GM20000 (cell line): ENCODE data around the gene BCL2L15.
A peak's percentile ranks its signal among the peaks of the same experiment; 100 is the strongest.

Source experiments
- DNase-seq: peaks from one replicate; pipeline ENCODE4 v3.0.0; 2012; ENCODE audit warnings: low spot score
- CTCF ChIP-seq: IDR thresholded peaks from 2 replicates; pipeline ENCODE4 v1.5.1; 2012; ENCODE audit warnings: mild to moderate bottlenecking, control low read depth; ENCODE audit errors: extremely low read depth, missing control alignments

The BCL2L15 gene

GRCh38 chr1:113930499-113931161 is 43.2 kb upstream of the BCL2L15 start:
- DNase-seq: peak; percentile 65
- no peak for TF ChIP-seq CTCF

DNA sequence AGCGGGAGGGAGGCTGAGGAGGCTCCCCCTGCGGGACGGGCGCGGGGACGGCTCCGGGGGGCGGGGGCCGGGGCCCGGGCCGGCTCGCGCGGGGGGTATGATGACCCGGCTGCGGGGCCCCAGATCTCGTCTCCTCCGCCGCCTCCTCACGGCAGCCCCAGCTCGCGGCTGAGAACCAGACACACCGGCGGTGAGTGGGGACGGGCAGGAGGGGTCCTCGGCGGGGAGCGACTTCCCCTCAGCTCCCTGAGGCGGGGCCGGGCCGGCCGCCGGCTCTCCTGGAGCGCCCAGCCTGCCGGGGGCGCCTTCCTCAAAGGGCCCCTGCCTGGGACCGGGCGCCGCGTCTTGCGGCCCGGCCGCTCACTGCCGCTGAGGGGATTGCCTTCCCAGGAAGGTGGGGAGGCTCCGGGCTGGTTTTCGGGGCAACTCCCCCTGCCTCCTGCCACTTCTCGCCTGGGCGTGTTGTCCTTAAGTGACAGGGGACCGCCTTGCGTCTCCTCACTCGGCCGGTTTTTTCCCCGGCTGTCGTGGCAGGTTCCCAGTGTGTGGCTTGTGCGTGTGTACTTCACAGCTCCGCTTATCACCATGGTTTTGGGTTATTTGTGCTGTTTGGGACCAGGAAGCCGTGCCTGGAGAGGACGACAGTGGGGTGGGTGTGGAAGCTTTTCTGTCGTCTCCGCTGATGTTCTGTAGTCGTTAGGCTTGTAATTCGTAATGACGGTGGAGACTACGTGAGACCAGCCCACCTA is 42.5 kb upstream of the BCL2L15 start:
- peak; percentile 75 for DNase-seq
- TF ChIP-seq CTCF: peak; percentile 21

GRCh38 chr1:113928941-113929749 is 41.8 kb upstream of the BCL2L15 start, which contains the start of gene HIPK1:
Gene HIPK1 (plus strand): TSS chr1:113929324.
- peak; percentile 92 for DNase-seq
- TF ChIP-seq CTCF: no peak

DNA sequence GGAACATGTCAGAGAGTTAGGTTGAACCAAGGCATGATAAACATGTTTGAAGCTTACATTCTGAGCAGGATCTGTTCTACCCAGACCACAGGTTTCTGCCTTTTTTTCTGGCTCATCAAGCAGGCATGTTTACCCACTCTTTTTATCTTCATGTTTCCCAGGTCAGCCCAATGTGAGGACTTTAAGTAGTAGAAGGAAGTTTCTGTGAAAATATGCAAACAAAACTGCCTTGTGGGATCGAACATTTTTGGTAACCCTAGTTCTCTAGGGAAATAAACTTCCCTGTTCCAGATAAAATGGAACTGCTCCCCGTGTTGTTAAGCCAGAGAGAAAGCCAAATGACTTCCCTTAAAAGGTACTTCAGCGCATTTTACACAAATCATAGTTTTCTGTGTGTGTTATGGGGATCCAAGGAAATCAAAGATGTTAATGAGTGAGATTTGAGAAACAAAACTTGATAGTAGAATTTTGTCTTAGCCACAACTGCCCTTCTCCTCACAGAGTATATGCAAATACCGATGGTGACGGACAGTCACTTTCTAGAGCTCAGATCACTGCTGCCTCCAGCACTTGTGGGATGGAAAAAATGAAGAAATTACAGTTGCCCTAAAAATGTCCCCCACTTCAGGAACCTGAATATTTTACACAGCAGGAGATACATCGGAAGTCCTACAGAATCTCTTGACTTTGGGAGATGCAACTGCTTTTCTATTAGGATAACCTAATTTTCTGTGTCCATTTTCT is 41.0 kb upstream of the BCL2L15 start:
- DNase-seq: peak; percentile 54
- no peak for TF ChIP-seq CTCF

DNA sequence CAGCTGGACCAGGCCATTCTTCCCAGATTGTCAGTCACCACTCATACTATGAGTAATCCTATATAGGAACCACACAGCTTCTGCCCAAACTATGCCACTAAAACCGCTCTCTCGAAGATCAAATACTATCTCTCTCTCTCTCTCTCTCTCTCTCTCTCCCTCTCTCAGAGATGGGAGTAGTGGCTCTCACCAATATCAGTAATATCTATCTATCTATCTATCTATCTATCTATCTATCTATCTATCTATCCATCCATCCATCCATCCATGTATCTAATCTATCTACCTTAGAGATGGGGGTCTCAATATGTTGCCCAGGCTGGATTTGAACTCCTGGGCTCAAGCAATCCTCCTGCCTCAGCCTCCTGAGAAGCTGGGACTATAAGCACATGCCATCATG is 37.1 kb upstream of the BCL2L15 start:
- DNase-seq: no peak

GRCh38 chr1:113922957-113923356 is 35.6 kb upstream of the BCL2L15 start:
- DNase-seq: no peak
- TF ChIP-seq CTCF: no peak

More for the DNA sequence above, 37.1 kb upstream of the BCL2L15 start:
- TF ChIP-seq CTCF: no peak
